Measurements from ENCODE around the gene WTIP. TPM values are rescaled to one million over a fixed set of nuclear protein-coding genes. Genes with fewer than 3 reads are reported as not detected.

Gene WTIP
- total and polyA plus RNA-seq, 2 of the 4 experiments (the other 2 are of a cell fraction) = 30.3 to 48.9 TPM

GRCh38 chr19:34559045-34559444 lies 77.5 kb downstream of the WTIP start:
- Histone ChIP-seq H2BK5ac (ENCODE audit: low read depth, low read length, poor library complexity, severe bottlenecking) (no peak overlapping the region), H3K4ac (ENCODE audit: low read depth, low read length) (no peak overlapping the region), H2AK9ac (replicated peaks; ENCODE audit: low read depth, low read length, poor library complexity) (no peak overlapping the region), H2BK120ac (ENCODE audit: low read depth, low read length) (no peak overlapping the region), H3K27me3 (ENCODE audit: control insufficient read depth, insufficient read depth, low read length) (no peaks in the 10 kb centered on the region; the same call in 1 of the 2 replicates), H3K56ac (ENCODE audit: extremely low read depth, insufficient read depth, low read length) (no peak overlapping the region), H3K4me3 (ENCODE audit: insufficient read depth, low read depth, low read length) (no peak overlapping the region), H3K4me2 (ENCODE audit: low read depth, low read length) (no peak overlapping the region), H3K9ac (ENCODE audit: low read depth, low read length) (no peak overlapping the region), H3K4me1 (ENCODE audit: control insufficient read depth, insufficient read depth, low read length) (no peaks in the 10 kb centered on the region), H3K36me3 (ENCODE audit: control insufficient read depth, insufficient read depth, low read length) (no peaks in the 10 kb centered on the region), H4K20me1 (ENCODE audit: insufficient read depth, low read length) (no peaks in the 10 kb centered on the region), H3K79me1 (ENCODE audit: low read depth in 1 of 2, low read length in 2 of 2) (no peaks in the 10 kb centered on the region), H4K5ac (ENCODE audit: low read depth, low read length) (no peak overlapping the region), H4K8ac (ENCODE audit: low read depth in 2 of 2, low read length in 2 of 2) (no peak overlapping the region), H3K18ac (ENCODE audit: low read depth, low read length) (no peak overlapping the region), H4K91ac (ENCODE audit: insufficient read depth, low read depth, low read length) (no peak overlapping the region), H2AK5ac (ENCODE audit: low read depth, low read length) (no peak overlapping the region), H3K23ac (ENCODE audit: low read depth, low read length) (no peak overlapping the region), H2AFZ (replicated peaks; ENCODE audit: low read length, poor library complexity) (no peak overlapping the region), H3K27ac (ENCODE audit: insufficient read depth, low read length) (no peak overlapping the region), H3K9me3 (ENCODE audit: control insufficient read depth, insufficient read depth, low read length) (no peaks in the 10 kb centered on the region), H3K9me1 (ENCODE audit: insufficient read depth, low read length) (no peaks in the 10 kb centered on the region), H2BK15ac (ENCODE audit: low read depth, low read length) (no peak overlapping the region), H3K14ac (replicated peaks; ENCODE audit: low read depth, low read length) (no peak overlapping the region), H2BK20ac (ENCODE audit: low read depth, low read length) (no peak overlapping the region)
- CTCF ChIA-PET = no interaction called here
- dilution Hi-C loops (cut with HindIII; ENCODE audit: low sequenced_read_pairs, unreplicated experiment) = no loop called here
- in situ Hi-C loops (cut with MboI; ENCODE audit: low sequenced_read_pairs) = no loop called here
- DNase-seq (no peak), ATAC-seq (ENCODE audit: low read depth) (no peak)
- POLR2A ChIA-PET (ENCODE audit: unreplicated experiment) = no interaction called here
- intact Hi-C loops (cut with micrococcal nuclease) = loop anchor here (5.0 kb wide), 1 partner anchor 153 kb away; no protein-coding TSS in a partner anchor
- no peak for TF ChIP-seq SMC3 (IDR thresholded peaks at IDR 0.05; ENCODE audit: low read depth, low read length)
- no peak for TF ChIP-seq FOS (IDR thresholded peaks at IDR 0.05; ENCODE audit: low read depth, low read length)
- TF ChIP-seq RCOR1 (IDR thresholded peaks at IDR 0.05; ENCODE audit: insufficient replicate concordance, low read length) = no peak
- TF ChIP-seq MXI1 (IDR thresholded peaks at IDR 0.05; ENCODE audit: borderline replicate concordance, low read depth, low read length) = no peak
- no peak for TF ChIP-seq CHD1 (IDR thresholded peaks at IDR 0.05; ENCODE audit: low read depth, low read length)
- TF ChIP-seq USF2 (IDR thresholded peaks at IDR 0.05; ENCODE audit: low read depth, low read length) = no peak
- no peak for TF ChIP-seq NFE2L2 (IDR thresholded peaks at IDR 0.05; ENCODE audit: low read depth, low read length)
- TF ChIP-seq CTCF (conservative IDR thresholded peaks at IDR 0.05; ENCODE audit: low read depth, low read length) = no peak
- TF ChIP-seq ELK1 (IDR thresholded peaks at IDR 0.05; ENCODE audit: borderline replicate concordance, low read depth, low read length) = no peak
- no peak for TF ChIP-seq CEBPB (IDR thresholded peaks at IDR 0.05; ENCODE audit: low read depth, low read length)
- no peak for TF ChIP-seq MAFK (IDR thresholded peaks at IDR 0.05; ENCODE audit: low read depth, low read length)
- WGBS, 2 experiments (ENCODE audit: extremely low coverage in 2 of 2, insufficient read length in 1 of 2) = 80% methylated on average over 3 of the region's 12 CpGs; no CpG with 5 or more reads in 1 of the 2 experiments
- BruUV-seq (replicated peaks) = no TSS peak
